GM12872 (cell line): ENCODE data around the gene WRAP73.

Source experiments
- TF ChIP-seq, protein P1 (sequence below): IDR thresholded peaks from 3 replicates; pipeline ENCODE4 v1.5.1; 2011; ENCODE audit warnings: low read depth, mild to moderate bottlenecking, low read length, moderate library complexity; ENCODE audit not compliant: insufficient read depth

The WRAP73 gene

GRCh38 chr1:3657096-3657475 lies 7.2 kb upstream of the WRAP73 start:
- TF ChIP-seq, protein P1, sequence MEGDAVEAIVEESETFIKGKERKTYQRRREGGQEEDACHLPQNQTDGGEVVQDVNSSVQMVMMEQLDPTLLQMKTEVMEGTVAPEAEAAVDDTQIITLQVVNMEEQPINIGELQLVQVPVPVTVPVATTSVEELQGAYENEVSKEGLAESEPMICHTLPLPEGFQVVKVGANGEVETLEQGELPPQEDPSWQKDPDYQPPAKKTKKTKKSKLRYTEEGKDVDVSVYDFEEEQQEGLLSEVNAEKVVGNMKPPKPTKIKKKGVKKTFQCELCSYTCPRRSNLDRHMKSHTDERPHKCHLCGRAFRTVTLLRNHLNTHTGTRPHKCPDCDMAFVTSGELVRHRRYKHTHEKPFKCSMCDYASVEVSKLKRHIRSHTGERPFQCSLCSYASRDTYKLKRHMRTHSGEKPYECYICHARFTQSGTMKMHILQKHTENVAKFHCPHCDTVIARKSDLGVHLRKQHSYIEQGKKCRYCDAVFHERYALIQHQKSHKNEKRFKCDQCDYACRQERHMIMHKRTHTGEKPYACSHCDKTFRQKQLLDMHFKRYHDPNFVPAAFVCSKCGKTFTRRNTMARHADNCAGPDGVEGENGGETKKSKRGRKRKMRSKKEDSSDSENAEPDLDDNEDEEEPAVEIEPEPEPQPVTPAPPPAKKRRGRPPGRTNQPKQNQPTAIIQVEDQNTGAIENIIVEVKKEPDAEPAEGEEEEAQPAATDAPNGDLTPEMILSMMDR, result no peak

DNA sequence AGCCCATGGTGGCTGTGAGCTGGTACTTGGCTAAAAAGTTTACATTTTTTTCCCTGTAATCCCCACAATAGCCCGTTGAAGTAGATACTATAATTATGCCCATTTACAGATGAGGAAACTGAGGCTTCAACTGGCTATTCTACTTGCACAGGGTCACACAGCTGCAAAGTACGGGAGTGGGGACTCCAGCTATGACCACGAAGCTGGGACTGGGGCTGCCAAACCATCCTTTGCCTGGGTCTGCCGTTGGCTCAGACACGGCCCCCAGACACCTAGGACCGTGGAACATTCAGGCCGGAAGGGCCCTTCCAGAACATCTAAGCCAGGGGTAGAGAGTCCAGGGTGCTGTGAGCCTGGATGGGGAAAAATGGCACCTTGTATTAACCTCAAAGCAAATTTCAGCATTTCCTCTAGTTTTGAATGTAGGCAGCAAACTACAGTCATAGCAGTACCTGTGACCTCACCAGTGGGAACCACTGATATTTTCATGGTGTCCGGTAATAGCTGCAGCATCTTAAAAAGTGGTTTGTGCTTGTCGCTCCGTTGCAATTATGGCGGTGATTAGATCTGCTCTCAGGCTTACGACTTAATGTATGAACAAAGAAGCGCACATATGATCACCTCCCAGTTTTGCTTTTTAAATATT lies 6.7 kb upstream of the WRAP73 start:
- TF ChIP-seq, protein P1, result no peak

- TF ChIP-seq, protein P1, result no peak
Measured at GRCh38 chr1:3654549-3655281, 4.8 kb upstream of the WRAP73 start.

GRCh38 chr1:3653286-3653618 lies 3.3 kb upstream of the WRAP73 start:
- TF ChIP-seq, protein P1, result no peak

DNA sequence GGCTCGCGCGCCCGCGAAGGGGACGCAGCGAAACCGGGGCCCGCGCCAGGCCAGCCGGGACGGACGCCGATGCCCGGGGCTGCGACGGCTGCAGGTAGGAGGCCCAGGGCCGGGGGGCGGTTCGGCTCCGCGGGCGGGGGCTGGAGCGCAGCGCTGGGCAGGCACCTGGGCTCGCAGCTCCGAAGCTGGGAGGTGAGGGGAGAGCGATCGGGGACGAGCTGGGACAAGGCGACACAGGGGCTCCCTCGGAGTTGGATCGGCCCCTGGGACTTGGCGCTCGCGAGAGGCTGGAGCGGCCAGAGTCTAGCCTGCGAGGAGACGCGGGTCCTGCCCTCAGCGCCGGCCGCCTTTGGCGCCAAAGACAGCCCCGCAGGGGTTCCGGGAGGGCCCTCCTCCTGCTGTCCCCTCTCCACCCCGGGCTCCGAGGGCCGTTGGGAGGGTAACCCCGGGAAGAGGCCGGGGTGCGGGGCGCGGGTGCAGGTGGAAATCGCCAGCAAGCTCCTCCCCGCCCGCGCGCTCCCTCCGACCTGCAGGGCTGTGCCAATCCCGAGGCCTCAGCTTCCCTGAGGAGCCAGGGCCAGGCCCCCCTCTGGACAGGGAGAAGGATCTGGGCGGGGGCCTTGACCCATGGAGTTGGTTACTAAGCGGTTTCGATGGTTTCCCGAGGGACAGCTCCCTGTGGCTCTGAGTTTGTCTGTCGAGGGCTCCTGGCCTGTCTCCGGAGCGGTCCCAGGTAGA lies 2.8 kb upstream of the WRAP73 start:
- TF ChIP-seq, protein P1, result no peak

GRCh38 chr1:3651930-3652547 lies 2.1 kb upstream of the WRAP73 start, which contains the start of gene TP73:
TP73 (plus strand) TSS chr1:3652516; CDS start chr1:3682366, 29,850 bp downstream.
- TF ChIP-seq, protein P1, result no peak

DNA sequence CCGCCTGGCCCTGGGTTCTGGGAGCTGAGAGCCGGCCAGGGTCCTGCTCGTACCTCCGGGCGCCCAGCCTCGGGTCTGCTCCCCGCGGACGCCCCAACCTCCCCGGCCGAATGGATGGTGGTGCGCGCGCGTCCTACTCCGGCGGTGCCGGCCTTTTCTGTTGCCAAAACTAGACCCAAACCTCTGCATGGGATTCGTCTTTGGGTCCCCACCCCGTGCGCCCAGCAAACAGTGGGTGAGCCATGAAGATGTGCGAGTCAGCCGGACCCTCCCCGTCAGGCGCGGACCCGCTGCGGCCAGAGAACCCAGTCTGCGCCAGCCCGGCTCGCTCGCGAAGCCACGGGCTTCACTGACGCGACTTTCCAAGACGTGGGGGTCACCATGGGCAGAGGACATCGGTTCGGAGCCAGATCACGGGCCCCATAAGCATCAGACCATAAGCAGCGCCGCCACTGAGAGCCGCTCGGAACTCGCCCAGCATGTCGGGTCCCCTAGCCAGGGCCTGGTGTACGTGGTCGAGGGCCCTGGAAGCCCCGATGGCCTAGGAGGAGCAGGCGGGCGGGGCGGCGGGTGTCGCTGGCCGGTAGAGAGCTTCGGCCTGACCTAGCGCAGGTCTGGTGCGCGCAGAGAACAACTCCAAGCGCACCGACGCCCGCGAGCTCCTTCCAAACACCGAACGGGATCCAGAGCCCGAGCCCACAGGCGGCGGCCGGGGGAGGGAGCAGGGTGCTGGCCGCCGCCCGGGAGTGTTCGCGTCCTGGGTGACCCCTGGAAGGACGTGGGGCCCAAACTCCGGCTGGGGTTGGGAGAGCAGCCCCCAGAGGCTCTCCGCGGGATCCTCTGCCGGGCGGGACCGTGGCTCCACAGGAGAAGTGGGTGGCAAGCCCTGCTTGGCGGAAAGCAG lies 1.4 kb upstream of the WRAP73 start:
- TF ChIP-seq, protein P1, result no peak
